DOHH2 (cell line): ENCODE measurements around the gene OBSCN.

ENCODE experiments used
- H3F3A ChIP-seq: fragments of 200-600 bp; sonication (generic), shearing (Covaris generic); 2 replicates; pipeline ENCODE4 v1.6.0; 2016; ENCODE audit warnings: antibody characterized with exemption, mild to moderate bottlenecking; ENCODE audit not compliant: control insufficient read depth, insufficient read depth
- H3K27ac ChIP-seq: fragments of 200-600 bp; sonication (generic); 2 replicates; pipeline ENCODE4 v1.5.1; 2014; ENCODE audit warnings: low read depth, mild to moderate bottlenecking, low read length, moderate library complexity
- H3K27me3 ChIP-seq: fragments of 200-600 bp; sonication (generic); 2 replicates; pipeline ENCODE4 v1.6.1; 2014; ENCODE audit warnings: mild to moderate bottlenecking, low read length, mixed read lengths; ENCODE audit not compliant: control insufficient read depth
- H3K36me3 ChIP-seq: fragments of 200-600 bp; sonication (generic); 2 replicates; pipeline ENCODE4 v1.6.1; 2014; ENCODE audit warnings: mild to moderate bottlenecking, low read length, moderate library complexity, mixed read lengths; ENCODE audit not compliant: control insufficient read depth
- H3K4me1 ChIP-seq: fragments of 200-600 bp; sonication (generic); 2 replicates; pipeline ENCODE4 v1.6.1; 2014; ENCODE audit warnings: mild to moderate bottlenecking, low read length, mixed read lengths; ENCODE audit not compliant: control insufficient read depth
- H3K4me2 ChIP-seq: fragments of 200-600 bp; sonication (generic); 2 replicates; pipeline ENCODE4 v1.6.0; 2014; ENCODE audit warnings: mild to moderate bottlenecking, low read length, moderate library complexity
- H3K4me3 ChIP-seq: fragments of 200-600 bp; sonication (generic); 2 replicates; pipeline ENCODE4 v1.5.1; 2014; ENCODE audit warnings: mild to moderate bottlenecking, low read length, mixed read lengths
- H3K79me2 ChIP-seq: fragments of 200-600 bp; sonication (generic); 2 replicates; pipeline ENCODE4 v1.6.1; 2014; ENCODE audit warnings: mild to moderate bottlenecking, low read length, mixed read lengths; ENCODE audit not compliant: control insufficient read depth
- H3K9me2 ChIP-seq: fragments of 200-600 bp; sonication (generic); replicated peaks from 2 replicates; pipeline ENCODE4 v1.6.1; 2014; ENCODE audit warnings: mild to moderate bottlenecking, low read length, mixed read lengths; ENCODE audit not compliant: control insufficient read depth
- H3K9me3 ChIP-seq: fragments of 200-600 bp; sonication (generic); 2 replicates; pipeline ENCODE4 v1.6.1; 2014; ENCODE audit warnings: antibody characterized with exemption, low read length, mixed read lengths; ENCODE audit not compliant: control insufficient read depth, insufficient read depth
- H4K20me1 ChIP-seq: fragments of 200-600 bp; sonication (generic); 2 replicates; pipeline ENCODE4 v1.6.0; 2014; ENCODE audit warnings: low read depth, mild to moderate bottlenecking, antibody characterized with exemption, low read length, moderate library complexity; ENCODE audit not compliant: control insufficient read depth, insufficient read depth
- CTCF ChIP-seq: fragments of 200-600 bp; sonication (generic); IDR thresholded peaks from one replicate; pipeline ENCODE4 v1.5.1; 2014; ENCODE audit warnings: antibody characterized with exemption, mild to moderate bottlenecking, low read depth, low read length; ENCODE audit not compliant: poor library complexity, severe bottlenecking
- EZH2phosphoT487 ChIP-seq: fragments of 200-600 bp; sonication (generic); IDR thresholded peaks from 2 replicates; pipeline ENCODE4 v1.6.1; 2017; ENCODE audit warnings: borderline replicate concordance, mild to moderate bottlenecking, antibody characterized with exemption, low read length, moderate library complexity, mixed read lengths

Gene OBSCN

GRCh38 chr1:228347181-228347580 lies 139.3 kb downstream of the OBSCN start:
- Histone ChIP-seq H3K27ac (no peak overlapping the region), H3K36me3 (no peaks in the 10 kb centered on the region)

DNA sequence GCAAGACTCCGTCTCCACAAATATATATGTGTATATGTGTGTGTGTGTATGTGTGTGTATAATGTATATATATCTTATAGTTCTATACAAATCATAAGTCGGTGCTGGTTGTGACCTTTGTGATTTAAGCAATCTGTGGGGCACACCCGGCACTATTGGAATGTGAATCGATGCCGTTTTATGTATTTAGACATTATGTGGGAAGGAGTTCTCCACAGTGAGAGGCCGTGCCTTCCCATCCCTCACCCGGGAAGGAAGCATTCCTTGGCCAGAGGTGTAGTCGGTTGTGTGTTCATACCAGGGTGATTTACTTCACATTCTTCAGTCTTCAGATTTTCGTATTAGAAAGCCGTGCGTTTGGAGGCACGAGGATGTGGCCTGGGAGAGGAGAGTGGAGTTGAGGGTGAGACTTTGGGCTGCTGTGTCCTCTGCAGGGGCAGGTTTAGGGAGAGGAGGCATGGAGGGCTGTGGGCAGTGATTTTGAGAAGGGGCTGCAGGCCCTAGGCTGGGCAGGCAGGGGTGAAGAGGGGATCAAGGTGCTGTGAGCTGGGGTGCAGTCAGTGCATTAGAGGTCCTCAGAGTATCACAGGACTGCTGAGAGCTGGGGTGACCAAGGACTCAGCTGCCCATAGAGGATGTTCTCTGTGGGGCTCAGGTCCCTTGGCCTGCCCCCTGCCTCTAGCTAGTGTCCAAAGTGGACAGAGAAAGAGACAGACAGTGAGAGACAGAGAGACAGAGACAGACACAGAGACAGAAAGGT lies 141.0 kb downstream of the OBSCN start:
- H4K20me1 ChIP-seq = no peaks in the 10 kb centered on the region

More at GRCh38 chr1:228347181-228347580, 139.3 kb downstream of the OBSCN start:
- Histone ChIP-seq H3K4me2 (no peak overlapping the region), H3K27me3 (no peaks in the 10 kb centered on the region), H3K9me2 (no peaks in the 10 kb centered on the region), H3K9me3 (no peaks in the 10 kb centered on the region), H3F3A (no peaks in the 10 kb centered on the region), H4K20me1 (no peaks in the 10 kb centered on the region), H3K4me1 (no peaks in the 10 kb centered on the region), H3K4me3 (no peak overlapping the region), H3K79me2 (no peaks in the 10 kb centered on the region)
- no peak for TF ChIP-seq EZH2phosphoT487
- no peak for TF ChIP-seq CTCF

DNA sequence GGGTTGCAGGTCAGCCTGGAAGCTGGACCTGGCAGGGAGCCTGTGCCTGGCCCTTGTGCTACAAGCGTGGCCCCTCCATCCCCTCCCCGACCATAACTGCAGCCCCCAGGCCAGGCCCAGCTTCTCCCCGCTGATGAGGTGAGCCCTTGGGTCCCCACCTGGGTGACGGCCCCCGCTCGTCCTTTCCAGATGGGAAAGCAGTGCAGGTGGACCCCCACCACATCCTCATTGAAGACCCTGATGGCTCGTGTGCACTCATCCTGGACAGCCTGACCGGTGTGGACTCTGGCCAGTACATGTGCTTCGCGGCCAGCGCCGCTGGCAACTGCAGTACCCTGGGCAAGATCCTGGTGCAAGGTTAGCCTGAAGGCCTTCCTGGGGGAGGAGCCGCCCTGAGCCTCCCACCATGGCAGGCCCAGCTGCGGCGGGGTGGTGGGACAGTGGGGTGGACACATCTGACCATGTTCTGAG lies 141.9 kb downstream of the OBSCN start:
- no peaks in the 10 kb centered on the region for H3K9me2 ChIP-seq
- no peak overlapping the region for H3K4me3 ChIP-seq
- H3K27ac ChIP-seq = no peak overlapping the region
- no peak overlapping the region for H3K4me2 ChIP-seq
- H3K36me3 ChIP-seq = no peaks in the 10 kb centered on the region
- no peaks in the 10 kb centered on the region for H3F3A ChIP-seq
- no peaks in the 10 kb centered on the region for H3K27me3 ChIP-seq
- no peaks in the 10 kb centered on the region for H3K9me3 ChIP-seq
- no peaks in the 10 kb centered on the region for H4K20me1 ChIP-seq
- TF ChIP-seq CTCF (no peak), EZH2phosphoT487 (no peak)
- no peaks in the 10 kb centered on the region for H3K4me1 ChIP-seq
- no peaks in the 10 kb centered on the region for H3K79me2 ChIP-seq

More for the DNA sequence above, 141.0 kb downstream of the OBSCN start:
- TF ChIP-seq CTCF = no peak
- no peak for TF ChIP-seq EZH2phosphoT487
- no peak overlapping the region for H3K4me2 ChIP-seq
- H3K9me2 ChIP-seq = no peaks in the 10 kb centered on the region
- H3K27ac ChIP-seq = no peak overlapping the region
- no peaks in the 10 kb centered on the region for H3K79me2 ChIP-seq
- H3F3A ChIP-seq = no peaks in the 10 kb centered on the region
- no peak overlapping the region for H3K4me3 ChIP-seq
- H3K4me1 ChIP-seq = no peaks in the 10 kb centered on the region
- H3K36me3 ChIP-seq = no peaks in the 10 kb centered on the region
- no peaks in the 10 kb centered on the region for H3K27me3 ChIP-seq
- no peaks in the 10 kb centered on the region for H3K9me3 ChIP-seq
